CD1c-positive myeloid dendritic cell (primary cell): ENCODE data around the gene COL4A6.
"Not testable (repeated sequence)": the region's sequence is repeated elsewhere in the genome, so short reads cannot be mapped to it uniquely, and the experiment has no call there.

Experiments
- DNase-seq: peaks from one replicate; pipeline ENCODE4 v3.0.0-alpha.2; 2016; ENCODE audit errors: extremely low spot score

Gene COL4A6

GRCh38 chrX:108399418-108400165 is 38.6 kb downstream of the COL4A6 start:
- no peak for DNase-seq

GRCh38 chrX:108397627-108398391 is 40.4 kb downstream of the COL4A6 start:
- no peak for DNase-seq

- DNase-seq, result no peak
These were observed 41.2 kb downstream of the COL4A6 start for GRCh38 chrX:108396986-108397385.

GRCh38 chrX:108396188-108396891 is 41.9 kb downstream of the COL4A6 start:
- no peak for DNase-seq

GRCh38 chrX:108390976-108391717 is 47.1 kb downstream of the COL4A6 start:
- not testable (repeated sequence) for DNase-seq

GRCh38 chrX:108384783-108385182 is 53.4 kb downstream of the COL4A6 start:
- no peak for DNase-seq

- no peak for DNase-seq
These were observed 58.0 kb downstream of the COL4A6 start for GRCh38 chrX:108380222-108380621.

GRCh38 chrX:108376821-108377220 is 61.4 kb downstream of the COL4A6 start:
- not testable (repeated sequence) for DNase-seq

- DNase-seq, result not testable (repeated sequence)
These were observed 62.6 kb downstream of the COL4A6 start for GRCh38 chrX:108375591-108375990.

- DNase-seq, result no peak
These were observed 71.4 kb downstream of the COL4A6 start for GRCh38 chrX:108366644-108367406.

GRCh38 chrX:108362026-108362425 is 76.2 kb downstream of the COL4A6 start:
- no peak for DNase-seq

GRCh38 chrX:108361316-108361715 is 76.9 kb downstream of the COL4A6 start:
- DNase-seq, result no peak

GRCh38 chrX:108359806-108360602 is 78.2 kb downstream of the COL4A6 start:
- DNase-seq, result no peak

GRCh38 chrX:108353452-108353851 is 84.8 kb downstream of the COL4A6 start:
- no peak for DNase-seq

GRCh38 chrX:108349210-108349609 is 89.0 kb downstream of the COL4A6 start:
- DNase-seq, result no peak

GRCh38 chrX:108348525-108348924 is 89.7 kb downstream of the COL4A6 start:
- no peak for DNase-seq

- no peak for DNase-seq
These were observed 90.4 kb downstream of the COL4A6 start for GRCh38 chrX:108347800-108348199.

GRCh38 chrX:108344216-108344615 is 94.0 kb downstream of the COL4A6 start:
- DNase-seq, result no peak

- DNase-seq, result no peak
These were observed 96.3 kb downstream of the COL4A6 start for GRCh38 chrX:108341947-108342346.

GRCh38 chrX:108332281-108332680 is 105.9 kb downstream of the COL4A6 start:
- DNase-seq, result no peak
